GM12878 (cell line): ENCODE data around the gene SSR3. TPM values are rescaled to one million over a fixed set of nuclear protein-coding genes. Genes with fewer than 3 reads are reported as not detected.

Experiments used
- ATAC-seq: fragments of 200-7000 bp; cut with Tn5 transposase; 3 replicates; pipeline ENCODE4 v1.9.1; 2020; ENCODE audit warnings: mild to moderate bottlenecking, moderate library complexity
- BruUV-seq: library from RNA; stranded (reverse); fragments of 400-500 nt; replicated peaks from 2 replicates; lab custom pipeline; 2021; lab: Mats Ljungman, UMichigan
- CTCF ChIA-PET: fragments of 300-600 bp; sonication (Branson Sonifier 250); formaldehyde crosslinking; extraction: SDS; loops from one replicate; lab custom pipeline; 2021; ENCODE audit warnings: inconsistent platforms; lab: Yijun Ruan, JAX
- POLR2A ChIA-PET: fragments of 350-600 bp; formaldehyde crosslinking; extraction: SDS; loops from one replicate; lab custom pipeline; 2021; ENCODE audit warnings: inconsistent platforms; lab: Charles Lee
- RAD21 ChIA-PET: fragments of 300-600 bp; sonication (Branson Sonifier 250); formaldehyde crosslinking; loops from one replicate; lab custom pipeline; 2023; ENCODE audit warnings: antibody characterized with exemption; ENCODE audit not compliant: unreplicated experiment; lab: Charles Lee
- SMC1A ChIA-PET: fragments of 300-600 bp; sonication (Branson Sonifier 250); formaldehyde crosslinking; loops from one replicate; lab custom pipeline; 2023; ENCODE audit not compliant: unreplicated experiment, uncharacterized antibody; lab: Charles Lee
- DNase-seq: peaks from one replicate; pipeline ENCODE4 v3.0.0-alpha.2; 2011; ENCODE audit warnings: low read depth, low spot score
- FAIRE-seq: peaks from 3 replicates; lab custom pipeline; 2011; peaks lifted over from hg19 to GRCh38; lab: Jason Lieb, UNC
- H2AFZ ChIP-seq: 2 replicates; pipeline ENCODE4 v1.6.0; 2011; ENCODE audit warnings: low read depth, low read length, control low read depth; ENCODE audit not compliant: control insufficient read depth
- H3K27ac ChIP-seq: 2 replicates; pipeline ENCODE4 v1.5.1; 2011; ENCODE audit warnings: control low read depth; ENCODE audit not compliant: control insufficient read depth, insufficient read depth
- H3K27me3 ChIP-seq, 2 experiments: replicated peaks in 1 of 2; 2 replicates each; pipeline versions ENCODE4 v1.6.0 to v1.6.1; 2011; ENCODE audit warnings: low read length in 1 of 2; ENCODE audit not compliant: control insufficient read depth in 2 of 2, insufficient read depth in 2 of 2
- H3K36me3 ChIP-seq, 2 experiments: 2 replicates each; pipeline ENCODE4 v1.5.1; 2011; ENCODE audit warnings: low read length in 1 of 2; ENCODE audit not compliant: control insufficient read depth in 2 of 2, insufficient read depth in 2 of 2
- H3K4me1 ChIP-seq: 2 replicates; pipeline ENCODE4 v1.6.1; 2011; ENCODE audit warnings: mild to moderate bottlenecking, low read length, moderate library complexity, mixed read lengths; ENCODE audit not compliant: control insufficient read depth, insufficient read depth
- H3K4me2 ChIP-seq: 2 replicates; pipeline ENCODE4 v1.6.0; 2011; ENCODE audit warnings: control low read depth; ENCODE audit not compliant: control insufficient read depth, insufficient read depth
- H3K4me3 ChIP-seq: fragments of 200-600 bp; sonication (generic); 2 replicates; pipeline ENCODE4 v1.5.1; 2016
- H3K79me2 ChIP-seq: 2 replicates; pipeline ENCODE4 v1.6.0; 2011; ENCODE audit warnings: low read length; ENCODE audit not compliant: control insufficient read depth, insufficient read depth
- H3K9ac ChIP-seq: 2 replicates; pipeline ENCODE4 v1.8.0; 2011; ENCODE audit warnings: low read length, control low read depth, mixed read lengths; ENCODE audit not compliant: control insufficient read depth, insufficient read depth
- H3K9me3 ChIP-seq: replicated peaks from 3 replicates; pipeline ENCODE4 v1.5.1; 2011; ENCODE audit warnings: mild to moderate bottlenecking, low read length; ENCODE audit not compliant: control insufficient read depth, insufficient read depth
- H4K20me1 ChIP-seq: 2 replicates; pipeline ENCODE4 v1.6.0; 2011; ENCODE audit not compliant: control insufficient read depth, insufficient read depth
- BCL11A ChIP-seq: IDR thresholded peaks from 2 replicates; pipeline ENCODE4 v1.6.1; 2011; ENCODE audit warnings: low read depth, low read length
- BRCA1 ChIP-seq: IDR thresholded peaks from 2 replicates; pipeline ENCODE4 v1.6.1; 2011; ENCODE audit warnings: low read depth, low read length, improper control_type of control experiment
- FOXK2 ChIP-seq: fragments of 450-650 bp; IDR thresholded peaks from 2 replicates; pipeline ENCODE4 v1.6.1; 2017; ENCODE audit warnings: mild to moderate bottlenecking, moderate library complexity
- KLF5 ChIP-seq: fragments of 450-650 bp; IDR thresholded peaks from 2 replicates; pipeline ENCODE4 v1.6.1; 2014; ENCODE audit warnings: mild to moderate bottlenecking; ENCODE audit not compliant: partially characterized antibody
- NBN ChIP-seq: fragments of 450-650 bp; IDR thresholded peaks from 2 replicates; pipeline ENCODE4 v1.6.1; 2016
- NFIC ChIP-seq: IDR thresholded peaks from 2 replicates; pipeline ENCODE4 v1.6.1; 2012; ENCODE audit warnings: low read depth, mild to moderate bottlenecking, inconsistent platforms, low read length, moderate library complexity
- NR2F1 ChIP-seq: fragments of 450-650 bp; conservative IDR thresholded peaks from 2 replicates; pipeline ENCODE4 v1.6.1; 2017; ENCODE audit warnings: mild to moderate bottlenecking
- SREBF1 ChIP-seq: IDR thresholded peaks from 2 replicates; pipeline ENCODE4 v1.6.1; 2012; ENCODE audit warnings: mild to moderate bottlenecking, low read length
- TCF3 ChIP-seq: IDR thresholded peaks from 2 replicates; pipeline ENCODE4 v1.6.1; 2012; ENCODE audit warnings: low read depth, mild to moderate bottlenecking, low read length, borderline replicate concordance; ENCODE audit not compliant: insufficient read depth
- ZNF24 ChIP-seq: fragments of 450-650 bp; IDR thresholded peaks from 2 replicates; pipeline ENCODE4 v1.6.1; 2017; ENCODE audit warnings: antibody characterized with exemption, mild to moderate bottlenecking
- WGBS: methylation state at CpG from one replicate; pipeline ENCODE4 v1.1.6; 2016; ENCODE audit warnings: low lambda C conversion rate; ENCODE audit not compliant: insufficient replicate concordance, insufficient coverage; ENCODE audit errors: missing lambda C conversion rate; 5-methylcytosine and 5-hydroxymethylcytosine counted together
- in situ Hi-C: fragments of 300-500 bp; cut with MboI; formaldehyde crosslinking; loops from 9 replicates; pipeline ENCODE4 v1.14.3; 2018; ENCODE audit warnings: mixed read lengths
- intact Hi-C: fragments of 100-400 bp; cut with micrococcal nuclease; formaldehyde crosslinking; loops from one replicate; pipeline ENCODE4 v1.14.2; 2022; ENCODE audit not compliant: unreplicated experiment
- polyA plus RNA-seq, 11 experiments: library from polyadenylated mRNA; depleted of rRNA in 4 of 11; unstranded in 6 of 11; stranded (reverse) in 5 of 11; fragments of >200 nt; fragmentation: Nextera tagmentation in 4 of 11; fragmentation: Illumina TruSeq in 1 of 11; extraction: Ambion mirVana in 4 of 11; extraction: Trizol in 1 of 11; gene quantifications; 1 replicate in 1 of 11; 2 replicates in 10 of 11; pipeline versions ENCODE4 v1.2.1 to v1.2.3, GENCODE V29; 2011 to 2016; ENCODE audit warnings: inconsistent platforms in 2 of 11, missing spikeins in 2 of 11, low read depth in 1 of 11
- total RNA-seq, 4 experiments: library from RNA; depleted of rRNA in 3 of 4; stranded (reverse); fragments of >200 nt in 3 of 4; fragmentation: Illumina TruSeq in 1 of 4; extraction: Trizol in 1 of 4; gene quantifications; 2 replicates each; pipeline versions ENCODE4 v1.2.1 to v1.2.3, GENCODE V29; 2013 to 2021
- TF ChIP-seq, protein P1 (sequence below): fragments of 450-650 bp; IDR thresholded peaks from 2 replicates; pipeline ENCODE4 v1.6.1; 2016; ENCODE audit warnings: mild to moderate bottlenecking, moderate library complexity, borderline replicate concordance
- TF ChIP-seq, protein P2 (sequence below): fragments of 450-650 bp; IDR thresholded peaks from 2 replicates; pipeline ENCODE4 v1.6.1; 2017; ENCODE audit warnings: mild to moderate bottlenecking, moderate library complexity
- TF ChIP-seq, protein P3 (sequence below): IDR thresholded peaks from 2 replicates; pipeline ENCODE4 v1.6.1; 2011; ENCODE audit warnings: low read depth, low read length, improper control_type of control experiment, borderline replicate concordance

Gene SSR3
- total and polyA plus RNA-seq, 10 of the 15 experiments (the other 5 are each of a cell fraction or from before 2014, with no cell fraction given), result 133 to 345 (median 191) TPM

DNA sequence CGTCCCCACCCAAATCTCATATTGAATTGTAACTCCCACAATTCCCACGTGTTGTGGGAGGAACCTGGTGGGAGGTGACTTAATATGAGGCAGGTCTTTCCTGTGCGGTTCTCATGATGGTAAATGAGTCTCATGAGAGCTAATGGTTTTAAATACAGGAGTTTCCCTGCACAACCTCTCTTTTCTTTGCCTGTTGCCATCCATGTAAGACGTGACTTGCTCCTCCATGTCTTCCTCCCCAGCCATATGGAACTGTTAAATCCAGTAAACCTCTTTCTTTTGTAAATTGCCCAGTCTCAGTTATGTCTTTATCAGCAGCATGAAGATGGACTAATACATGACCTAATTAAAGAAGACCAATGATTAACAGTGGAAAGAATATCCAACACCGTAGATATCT lies 56.6 kb downstream of the SSR3 start (continued):
- TF ChIP-seq, protein P1, sequence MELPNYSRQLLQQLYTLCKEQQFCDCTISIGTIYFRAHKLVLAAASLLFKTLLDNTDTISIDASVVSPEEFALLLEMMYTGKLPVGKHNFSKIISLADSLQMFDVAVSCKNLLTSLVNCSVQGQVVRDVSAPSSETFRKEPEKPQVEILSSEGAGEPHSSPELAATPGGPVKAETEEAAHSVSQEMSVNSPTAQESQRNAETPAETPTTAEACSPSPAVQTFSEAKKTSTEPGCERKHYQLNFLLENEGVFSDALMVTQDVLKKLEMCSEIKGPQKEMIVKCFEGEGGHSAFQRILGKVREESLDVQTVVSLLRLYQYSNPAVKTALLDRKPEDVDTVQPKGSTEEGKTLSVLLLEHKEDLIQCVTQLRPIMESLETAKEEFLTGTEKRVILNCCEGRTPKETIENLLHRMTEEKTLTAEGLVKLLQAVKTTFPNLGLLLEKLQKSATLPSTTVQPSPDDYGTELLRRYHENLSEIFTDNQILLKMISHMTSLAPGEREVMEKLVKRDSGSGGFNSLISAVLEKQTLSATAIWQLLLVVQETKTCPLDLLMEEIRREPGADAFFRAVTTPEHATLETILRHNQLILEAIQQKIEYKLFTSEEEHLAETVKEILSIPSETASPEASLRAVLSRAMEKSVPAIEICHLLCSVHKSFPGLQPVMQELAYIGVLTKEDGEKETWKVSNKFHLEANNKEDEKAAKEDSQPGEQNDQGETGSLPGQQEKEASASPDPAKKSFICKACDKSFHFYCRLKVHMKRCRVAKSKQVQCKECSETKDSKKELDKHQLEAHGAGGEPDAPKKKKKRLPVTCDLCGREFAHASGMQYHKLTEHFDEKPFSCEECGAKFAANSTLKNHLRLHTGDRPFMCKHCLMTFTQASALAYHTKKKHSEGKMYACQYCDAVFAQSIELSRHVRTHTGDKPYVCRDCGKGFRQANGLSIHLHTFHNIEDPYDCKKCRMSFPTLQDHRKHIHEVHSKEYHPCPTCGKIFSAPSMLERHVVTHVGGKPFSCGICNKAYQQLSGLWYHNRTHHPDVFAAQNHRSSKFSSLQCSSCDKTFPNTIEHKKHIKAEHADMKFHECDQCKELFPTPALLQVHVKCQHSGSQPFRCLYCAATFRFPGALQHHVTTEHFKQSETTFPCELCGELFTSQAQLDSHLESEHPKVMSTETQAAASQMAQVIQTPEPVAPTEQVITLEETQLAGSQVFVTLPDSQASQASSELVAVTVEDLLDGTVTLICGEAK, result no peak

DNA sequence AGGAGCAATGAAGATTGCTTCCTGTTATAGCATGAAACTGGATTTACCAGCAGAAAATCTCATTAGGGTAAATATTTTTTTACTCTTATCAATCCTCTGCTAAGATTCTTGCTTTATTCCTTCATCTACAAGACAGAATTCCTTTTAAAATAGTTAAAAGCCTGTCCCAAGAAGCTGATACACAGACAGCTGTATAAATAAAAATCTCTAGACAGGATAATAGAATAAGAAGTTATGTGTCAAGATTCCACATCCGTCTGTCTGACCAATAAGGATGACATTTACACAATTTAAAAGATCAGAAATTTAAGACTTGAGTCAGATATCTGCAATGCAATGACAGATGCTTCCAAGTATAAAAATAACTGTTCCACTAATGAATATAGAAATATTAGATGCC lies 57.6 kb downstream of the SSR3 start:
- Histone ChIP-seq H3K9me3 (peaks cover 6% of the 10 kb centered on the region), H3K27me3 (no peaks in the 10 kb centered on the region), H3K79me2 (no peaks in the 10 kb centered on the region), H4K20me1 (no peaks in the 10 kb centered on the region), H3K9ac (no peak overlapping the region), H3K4me3 (no peak overlapping the region), H3K4me2 (no peak overlapping the region), H3K36me3 (no peaks in the 10 kb centered on the region), H3K27ac (no peak overlapping the region), H3K4me1 (peaks cover 3% of the 10 kb centered on the region; the same call in 1 of the 2 replicates), H2AFZ (no peak overlapping the region)
- intact Hi-C loops (no loop called here), in situ Hi-C loops (no loop called here)
- SMC1A ChIA-PET, result no interaction called here
- CTCF ChIA-PET, result interaction anchor here (1.5 kb wide), 1 partner anchor 48 kb away, joined by 4 read pairs; no protein-coding TSS in a partner anchor
- no peak for FAIRE-seq
- WGBS, result 50% methylated on average over 1 of the region's 1 CpG
- DNase-seq, result no peak
- POLR2A ChIA-PET, result no interaction called here
- RAD21 ChIA-PET, result no interaction called here
- no peak for ATAC-seq
- no TSS peak for BruUV-seq
- TF ChIP-seq BRCA1, result no peak
- TF ChIP-seq NFIC, result no peak
- TF ChIP-seq FOXK2, result no peak
- no peak for TF ChIP-seq TCF3
- TF ChIP-seq SREBF1, result no peak
- no peak for TF ChIP-seq KLF5
- TF ChIP-seq NBN, result no peak
- no peak for TF ChIP-seq BCL11A
- TF ChIP-seq ZNF24, result no peak
- TF ChIP-seq NR2F1, result no peak
- TF ChIP-seq, protein P2, sequence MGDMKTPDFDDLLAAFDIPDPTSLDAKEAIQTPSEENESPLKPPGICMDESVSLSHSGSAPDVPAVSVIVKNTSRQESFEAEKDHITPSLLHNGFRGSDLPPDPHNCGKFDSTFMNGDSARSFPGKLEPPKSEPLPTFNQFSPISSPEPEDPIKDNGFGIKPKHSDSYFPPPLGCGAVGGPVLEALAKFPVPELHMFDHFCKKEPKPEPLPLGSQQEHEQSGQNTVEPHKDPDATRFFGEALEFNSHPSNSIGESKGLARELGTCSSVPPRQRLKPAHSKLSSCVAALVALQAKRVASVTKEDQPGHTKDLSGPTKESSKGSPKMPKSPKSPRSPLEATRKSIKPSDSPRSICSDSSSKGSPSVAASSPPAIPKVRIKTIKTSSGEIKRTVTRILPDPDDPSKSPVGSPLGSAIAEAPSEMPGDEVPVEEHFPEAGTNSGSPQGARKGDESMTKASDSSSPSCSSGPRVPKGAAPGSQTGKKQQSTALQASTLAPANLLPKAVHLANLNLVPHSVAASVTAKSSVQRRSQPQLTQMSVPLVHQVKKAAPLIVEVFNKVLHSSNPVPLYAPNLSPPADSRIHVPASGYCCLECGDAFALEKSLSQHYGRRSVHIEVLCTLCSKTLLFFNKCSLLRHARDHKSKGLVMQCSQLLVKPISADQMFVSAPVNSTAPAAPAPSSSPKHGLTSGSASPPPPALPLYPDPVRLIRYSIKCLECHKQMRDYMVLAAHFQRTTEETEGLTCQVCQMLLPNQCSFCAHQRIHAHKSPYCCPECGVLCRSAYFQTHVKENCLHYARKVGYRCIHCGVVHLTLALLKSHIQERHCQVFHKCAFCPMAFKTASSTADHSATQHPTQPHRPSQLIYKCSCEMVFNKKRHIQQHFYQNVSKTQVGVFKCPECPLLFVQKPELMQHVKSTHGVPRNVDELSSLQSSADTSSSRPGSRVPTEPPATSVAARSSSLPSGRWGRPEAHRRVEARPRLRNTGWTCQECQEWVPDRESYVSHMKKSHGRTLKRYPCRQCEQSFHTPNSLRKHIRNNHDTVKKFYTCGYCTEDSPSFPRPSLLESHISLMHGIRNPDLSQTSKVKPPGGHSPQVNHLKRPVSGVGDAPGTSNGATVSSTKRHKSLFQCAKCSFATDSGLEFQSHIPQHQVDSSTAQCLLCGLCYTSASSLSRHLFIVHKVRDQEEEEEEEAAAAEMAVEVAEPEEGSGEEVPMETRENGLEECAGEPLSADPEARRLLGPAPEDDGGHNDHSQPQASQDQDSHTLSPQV, result no peak
- TF ChIP-seq, protein P3, sequence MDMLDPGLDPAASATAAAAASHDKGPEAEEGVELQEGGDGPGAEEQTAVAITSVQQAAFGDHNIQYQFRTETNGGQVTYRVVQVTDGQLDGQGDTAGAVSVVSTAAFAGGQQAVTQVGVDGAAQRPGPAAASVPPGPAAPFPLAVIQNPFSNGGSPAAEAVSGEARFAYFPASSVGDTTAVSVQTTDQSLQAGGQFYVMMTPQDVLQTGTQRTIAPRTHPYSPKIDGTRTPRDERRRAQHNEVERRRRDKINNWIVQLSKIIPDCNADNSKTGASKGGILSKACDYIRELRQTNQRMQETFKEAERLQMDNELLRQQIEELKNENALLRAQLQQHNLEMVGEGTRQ, result no peak
